Activated naive CD8-positive, alpha-beta T cell (primary cell): Measurements from ENCODE around the gene ZNF428.
A peak's percentile ranks its signal among the peaks of the same experiment; 100 is the strongest.

Experiments used
- H3K27ac Mint-ChIP-seq: one replicate; pipeline ENCODE4 v1.8.0; 2021; ENCODE audit warnings: mixed read lengths
- H3K27me3 Mint-ChIP-seq: one replicate; pipeline ENCODE4 v1.8.0; 2021; ENCODE audit warnings: mixed read lengths
- H3K36me3 Mint-ChIP-seq: one replicate; pipeline ENCODE4 v1.8.0; 2021; ENCODE audit warnings: mixed read lengths
- H3K4me1 Mint-ChIP-seq: one replicate; pipeline ENCODE4 v1.8.0; 2021; ENCODE audit warnings: low read depth, mixed read lengths
- H3K4me3 Mint-ChIP-seq: one replicate; pipeline ENCODE4 v1.8.0; 2021; ENCODE audit warnings: mild to moderate bottlenecking, mixed read lengths
- H3K9me3 Mint-ChIP-seq: one replicate; pipeline ENCODE4 v1.8.0; 2021; ENCODE audit warnings: low read depth, mixed read lengths

The ZNF428 gene

GRCh38 chr19:43634068-43634467 lies 14.6 kb upstream of the ZNF428 start:
- Mint-ChIP-seq H3K27ac (no peak overlapping the region), H3K9me3 (no peaks in the 10 kb centered on the region), H3K27me3 (peaks cover 14% of the 10 kb centered on the region), H3K36me3 (no peaks in the 10 kb centered on the region), H3K4me1 (peaks cover 6% of the 10 kb centered on the region), H3K4me3 (no peak overlapping the region)

GRCh38 chr19:43633520-43633919 lies 14.1 kb upstream of the ZNF428 start:
- Mint-ChIP-seq H3K27ac (no peak overlapping the region), H3K27me3 (peaks cover 10% of the 10 kb centered on the region), H3K4me3 (no peak overlapping the region), H3K9me3 (no peaks in the 10 kb centered on the region), H3K4me1 (peaks cover 2% of the 10 kb centered on the region), H3K36me3 (no peaks in the 10 kb centered on the region)

GRCh38 chr19:43631491-43631890 lies 12.1 kb upstream of the ZNF428 start:
- Mint-ChIP-seq H3K4me1 (peaks cover 4% of the 10 kb centered on the region), H3K9me3 (no peaks in the 10 kb centered on the region), H3K36me3 (no peaks in the 10 kb centered on the region), H3K27me3 (peaks cover 7% of the 10 kb centered on the region), H3K27ac (no peak overlapping the region), H3K4me3 (no peak overlapping the region)

GRCh38 chr19:43628646-43629326 lies 9.4 kb upstream of the ZNF428 start:
- Mint-ChIP-seq H3K9me3 (no peaks in the 10 kb centered on the region), H3K27me3 (peaks cover 7% of the 10 kb centered on the region), H3K4me1 (peaks cover 17% of the 10 kb centered on the region), H3K4me3 (no peak overlapping the region), H3K36me3 (no peaks in the 10 kb centered on the region), H3K27ac (no peak overlapping the region)

DNA sequence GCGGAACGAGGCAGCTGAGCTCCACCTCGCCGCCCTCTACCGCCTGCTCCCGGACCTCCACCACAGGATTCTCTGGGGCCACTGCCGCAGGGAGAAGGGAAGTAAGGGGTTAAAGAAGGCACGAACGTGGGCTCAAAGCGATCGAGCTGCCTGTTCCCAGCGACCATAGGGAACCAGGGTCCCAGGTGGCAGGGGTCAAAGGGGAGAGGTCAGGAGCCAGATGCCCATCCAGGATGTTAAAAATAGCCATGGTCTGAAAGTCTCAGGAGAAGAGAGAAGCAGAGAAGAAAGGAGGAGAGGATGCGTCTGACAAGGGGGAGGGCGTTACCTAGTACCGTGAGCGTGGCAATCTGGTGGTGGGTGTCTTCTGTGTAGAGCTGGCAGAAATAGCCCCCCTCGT lies 7.4 kb upstream of the ZNF428 start:
- Mint-ChIP-seq H3K4me3 (no peak overlapping the region), H3K27me3 (peaks cover 4% of the 10 kb centered on the region), H3K27ac (no peak overlapping the region), H3K9me3 (no peaks in the 10 kb centered on the region), H3K36me3 (no peaks in the 10 kb centered on the region), H3K4me1 (peaks cover 17% of the 10 kb centered on the region)

DNA sequence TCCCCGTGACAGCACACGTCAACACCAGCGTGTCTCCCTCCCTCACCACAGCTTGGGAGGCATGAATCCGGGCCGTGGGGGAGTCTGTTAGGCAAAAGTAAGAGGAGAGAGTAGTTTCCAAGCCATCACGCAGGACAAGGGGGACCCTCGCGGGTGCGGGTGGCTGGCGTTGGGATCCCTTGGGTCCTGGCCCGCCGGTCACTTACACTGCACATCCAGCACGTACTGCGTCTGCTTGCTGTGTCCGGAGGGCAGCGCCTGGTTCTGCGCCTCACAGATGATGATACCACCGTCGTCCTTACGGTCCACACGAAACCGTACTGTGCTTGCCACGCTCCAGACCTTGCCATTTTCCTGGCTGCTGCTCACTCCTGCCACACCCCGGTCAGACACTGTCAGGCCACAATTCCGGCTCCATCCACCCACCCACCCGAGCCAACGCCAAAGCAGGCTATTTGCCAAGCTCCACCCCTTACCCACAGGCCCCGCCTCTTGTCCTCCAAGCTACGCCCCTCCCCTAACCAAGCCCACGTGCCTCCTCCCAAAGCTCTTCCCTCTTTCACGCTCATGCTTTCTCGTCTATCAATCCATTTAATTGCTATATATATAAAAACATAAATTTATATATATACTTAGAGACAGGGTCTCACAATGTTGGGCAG lies 6.6 kb upstream of the ZNF428 start:
- Mint-ChIP-seq H3K4me1 (peaks cover 19% of the 10 kb centered on the region), H3K36me3 (no peaks in the 10 kb centered on the region), H3K27me3 (peaks cover 4% of the 10 kb centered on the region), H3K27ac (no peak overlapping the region), H3K4me3 (no peak overlapping the region), H3K9me3 (no peaks in the 10 kb centered on the region)

GRCh38 chr19:43624933-43625332 lies 5.5 kb upstream of the ZNF428 start:
- Mint-ChIP-seq H3K27me3 (peaks cover 4% of the 10 kb centered on the region), H3K9me3 (no peaks in the 10 kb centered on the region), H3K27ac (no peak overlapping the region), H3K4me1 (peaks cover 28% of the 10 kb centered on the region), H3K36me3 (no peaks in the 10 kb centered on the region), H3K4me3 (no peak overlapping the region)

- no peak overlapping the region for H3K27ac Mint-ChIP-seq
- H3K4me3 Mint-ChIP-seq = no peak overlapping the region
- no peaks in the 10 kb centered on the region for H3K9me3 Mint-ChIP-seq
- H3K36me3 Mint-ChIP-seq = no peaks in the 10 kb centered on the region
- H3K27me3 Mint-ChIP-seq = peaks cover 4% of the 10 kb centered on the region
- peaks cover 31% of the 10 kb centered on the region for H3K4me1 Mint-ChIP-seq
Observed at GRCh38 chr19:43623889-43624670, 4.7 kb upstream of the ZNF428 start.

DNA sequence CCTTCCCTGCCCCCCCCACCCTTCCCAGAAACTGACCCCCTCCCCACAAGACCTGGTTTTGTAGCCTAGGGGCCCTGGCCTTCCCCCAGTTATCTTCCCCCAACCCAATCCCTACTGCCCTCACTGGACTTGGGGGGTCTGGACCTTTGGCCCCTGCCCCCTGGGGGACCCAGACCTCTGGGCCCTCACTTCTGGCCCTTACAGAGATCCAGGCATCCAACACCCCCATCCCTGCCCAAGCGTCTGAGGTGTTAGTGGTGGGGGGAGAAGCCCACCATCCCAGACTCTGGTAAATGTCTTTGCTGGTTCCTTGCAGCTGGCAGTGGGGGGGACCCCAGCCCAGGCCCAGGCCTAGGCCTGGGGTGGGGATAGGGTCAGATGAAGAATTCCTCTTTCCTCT lies 3.5 kb upstream of the ZNF428 start:
- Mint-ChIP-seq H3K9me3 (no peaks in the 10 kb centered on the region), H3K27me3 (peaks cover 4% of the 10 kb centered on the region), H3K4me1 (peaks cover 35% of the 10 kb centered on the region), H3K27ac (no peak overlapping the region), H3K4me3 (no peak overlapping the region), H3K36me3 (no peaks in the 10 kb centered on the region)

GRCh38 chr19:43622070-43622469 lies 2.6 kb upstream of the ZNF428 start:
- Mint-ChIP-seq H3K4me1 (peaks cover 37% of the 10 kb centered on the region), H3K4me3 (no peak overlapping the region), H3K27ac (no peak overlapping the region), H3K36me3 (no peaks in the 10 kb centered on the region), H3K9me3 (no peaks in the 10 kb centered on the region), H3K27me3 (peaks cover 3% of the 10 kb centered on the region)

DNA sequence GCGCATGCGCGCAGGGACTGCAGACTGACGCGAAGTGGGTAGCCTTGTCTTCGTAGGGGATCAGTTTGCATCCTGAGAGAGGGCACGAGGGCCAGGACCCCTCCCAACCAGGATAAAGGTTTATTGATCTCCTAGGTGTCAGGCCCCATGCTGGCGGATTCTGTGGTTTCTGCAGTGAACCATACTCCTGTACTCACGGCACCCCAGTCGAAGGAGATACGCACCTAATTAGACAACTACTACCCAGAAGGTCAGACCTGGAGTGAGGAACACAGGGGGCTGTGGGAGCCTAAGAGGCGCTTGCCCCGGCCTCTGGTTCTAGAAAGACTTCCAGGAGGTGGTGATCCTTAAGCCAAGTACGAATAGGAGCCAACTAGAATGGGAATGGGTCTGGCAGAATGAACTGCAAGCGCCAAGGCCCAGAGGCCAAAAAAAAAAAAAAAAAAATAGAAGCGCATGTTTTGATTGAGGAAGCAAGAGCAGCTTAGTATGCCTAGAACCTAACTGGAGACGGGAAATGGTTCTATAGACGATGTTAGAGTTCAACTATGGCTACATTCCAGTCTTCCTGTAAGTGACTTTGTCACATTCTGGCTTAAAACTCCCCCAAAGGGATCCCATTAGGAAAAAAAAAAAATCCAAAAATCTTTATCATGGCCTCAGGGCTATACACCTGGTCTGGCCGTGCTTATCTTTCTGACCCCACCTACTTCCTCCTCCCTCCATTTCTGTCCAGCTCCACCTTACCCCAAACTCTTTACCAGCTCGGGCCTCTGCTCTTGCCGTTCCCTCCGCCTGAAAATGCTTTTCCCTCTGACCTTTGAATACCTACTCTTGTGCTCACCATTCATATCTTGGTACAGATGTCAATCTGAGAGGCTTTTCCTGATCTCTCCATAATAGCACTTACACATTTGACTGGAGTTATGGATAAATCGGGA lies 902 bp upstream of the ZNF428 start:
- H3K9me3 Mint-ChIP-seq = no peaks in the 10 kb centered on the region
- H3K36me3 Mint-ChIP-seq = no peaks in the 10 kb centered on the region
- no peaks in the 10 kb centered on the region for H3K27me3 Mint-ChIP-seq
- H3K4me3 Mint-ChIP-seq = peak overlapping the region; percentile 96
- peak overlapping the region; percentile 99 for H3K27ac Mint-ChIP-seq
- peaks cover 41% of the 10 kb centered on the region for H3K4me1 Mint-ChIP-seq

- H3K4me1 Mint-ChIP-seq = peaks cover 33% of the 10 kb centered on the region
- peak overlapping the region; percentile 96 for H3K4me3 Mint-ChIP-seq
- no peaks in the 10 kb centered on the region for H3K36me3 Mint-ChIP-seq
- peak overlapping the region; percentile 94 for H3K27ac Mint-ChIP-seq
- H3K27me3 Mint-ChIP-seq = no peaks in the 10 kb centered on the region
- H3K9me3 Mint-ChIP-seq = no peaks in the 10 kb centered on the region
Observed at GRCh38 chr19:43618921-43619261, 538 bp downstream of the ZNF428 start.

GRCh38 chr19:43616954-43617353 lies 2.5 kb downstream of the ZNF428 start:
- peaks cover 40% of the 10 kb centered on the region for H3K4me1 Mint-ChIP-seq
- H3K9me3 Mint-ChIP-seq = no peaks in the 10 kb centered on the region
- H3K27me3 Mint-ChIP-seq = no peaks in the 10 kb centered on the region
- H3K36me3 Mint-ChIP-seq = peaks cover 2% of the 10 kb centered on the region
- no peak overlapping the region for H3K27ac Mint-ChIP-seq
- no peak overlapping the region for H3K4me3 Mint-ChIP-seq

- Mint-ChIP-seq H3K4me3 (no peak overlapping the region), H3K27me3 (no peaks in the 10 kb centered on the region), H3K4me1 (peaks cover 40% of the 10 kb centered on the region), H3K9me3 (no peaks in the 10 kb centered on the region), H3K27ac (no peak overlapping the region), H3K36me3 (peaks cover 4% of the 10 kb centered on the region)
Observed at GRCh38 chr19:43616306-43616705, 3.1 kb downstream of the ZNF428 start.
